ENCODE data around the gene FAM135A.

Gene FAM135A

GRCh38 chr6:70413114-70413991 lies at the start of gene FAM135A:
Gene FAM135A (plus strand): TSS chr6:70413508. CDS start chr6:70428343, 14,835 bp downstream.
- TF ChIP-seq CTCF (IDR thresholded peaks at IDR 0.05; ENCODE audit: extremely low read depth, missing control alignments) = no peak
- DNase-seq (ENCODE audit: low spot score) = peak; percentile 98

- no peak for DNase-seq (ENCODE audit: low spot score)
- TF ChIP-seq CTCF (IDR thresholded peaks at IDR 0.05; ENCODE audit: extremely low read depth, missing control alignments) = no peak
These were observed 49.4 kb upstream of the FAM135A start for GRCh38 chr6:70363741-70364493.

- peak; percentile 65 for DNase-seq (ENCODE audit: low spot score)
- TF ChIP-seq CTCF (IDR thresholded peaks at IDR 0.05; ENCODE audit: extremely low read depth, missing control alignments) = peak; percentile 96
These were observed 43.9 kb upstream of the FAM135A start for GRCh38 chr6:70369332-70369950.

GRCh38 chr6:70370496-70370895 lies 42.8 kb upstream of the FAM135A start:
- no peak for TF ChIP-seq CTCF (IDR thresholded peaks at IDR 0.05; ENCODE audit: extremely low read depth, missing control alignments)
- DNase-seq (ENCODE audit: low spot score) = no peak

- peak; percentile 46 for DNase-seq (ENCODE audit: low spot score)
- TF ChIP-seq CTCF (IDR thresholded peaks at IDR 0.05; ENCODE audit: extremely low read depth, missing control alignments) = peak; percentile 16
These were observed 41.7 kb upstream of the FAM135A start for GRCh38 chr6:70371454-70372105.

- no peak for TF ChIP-seq CTCF (IDR thresholded peaks at IDR 0.05; ENCODE audit: extremely low read depth, missing control alignments)
- no peak for DNase-seq (ENCODE audit: low spot score)
These were observed 38.1 kb upstream of the FAM135A start for GRCh38 chr6:70375166-70375565.
